Ovary (tissue), 3 donors: ENCODE results near the gene MMP14.

Experiments
- POLR2A ChIP-seq: fragments of 450-650 bp; IDR thresholded peaks from one replicate; pipeline ENCODE4 v1.6.1; 2017; ENCODE audit warnings: antibody characterized with exemption, mild to moderate bottlenecking, moderate library complexity
- TF ChIP-seq, protein P1 (sequence below), 3 donors: fragments of 450-650 bp in 2 of 3; fragments of 200-600 bp in 1 of 3; IDR thresholded peaks; one replicate each; pipeline versions ENCODE4 v1.5.1 to v1.8.0; 2016 to 2022; ENCODE audit warnings: antibody characterized with exemption in 3 of 3, mild to moderate bottlenecking in 1 of 3
- donor health status: DM: no; HTN: no; CAD: no.

DNA sequence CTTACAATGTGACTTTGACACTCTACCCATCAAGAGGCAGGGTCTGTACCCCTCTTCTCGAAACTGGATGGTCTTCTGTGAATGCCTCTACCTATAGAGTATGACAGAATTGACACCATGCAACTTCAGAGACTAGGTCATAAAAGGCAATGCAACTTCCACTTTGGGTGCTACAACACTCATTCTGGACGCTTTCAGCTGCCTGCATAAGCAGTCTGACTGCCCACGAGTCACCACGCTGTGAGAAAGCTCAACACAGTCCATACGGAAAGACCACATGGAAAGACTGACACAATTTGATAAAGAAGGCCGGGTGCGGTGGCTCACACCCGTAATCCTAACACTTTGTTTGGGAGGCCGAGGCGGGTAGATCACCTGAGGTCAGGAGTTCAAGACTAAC is 36.0 kb upstream of the MMP14 start:
- TF ChIP-seq, protein P1, sequence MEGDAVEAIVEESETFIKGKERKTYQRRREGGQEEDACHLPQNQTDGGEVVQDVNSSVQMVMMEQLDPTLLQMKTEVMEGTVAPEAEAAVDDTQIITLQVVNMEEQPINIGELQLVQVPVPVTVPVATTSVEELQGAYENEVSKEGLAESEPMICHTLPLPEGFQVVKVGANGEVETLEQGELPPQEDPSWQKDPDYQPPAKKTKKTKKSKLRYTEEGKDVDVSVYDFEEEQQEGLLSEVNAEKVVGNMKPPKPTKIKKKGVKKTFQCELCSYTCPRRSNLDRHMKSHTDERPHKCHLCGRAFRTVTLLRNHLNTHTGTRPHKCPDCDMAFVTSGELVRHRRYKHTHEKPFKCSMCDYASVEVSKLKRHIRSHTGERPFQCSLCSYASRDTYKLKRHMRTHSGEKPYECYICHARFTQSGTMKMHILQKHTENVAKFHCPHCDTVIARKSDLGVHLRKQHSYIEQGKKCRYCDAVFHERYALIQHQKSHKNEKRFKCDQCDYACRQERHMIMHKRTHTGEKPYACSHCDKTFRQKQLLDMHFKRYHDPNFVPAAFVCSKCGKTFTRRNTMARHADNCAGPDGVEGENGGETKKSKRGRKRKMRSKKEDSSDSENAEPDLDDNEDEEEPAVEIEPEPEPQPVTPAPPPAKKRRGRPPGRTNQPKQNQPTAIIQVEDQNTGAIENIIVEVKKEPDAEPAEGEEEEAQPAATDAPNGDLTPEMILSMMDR (IDR thresholded peaks at IDR 0.05): no peak
- TF ChIP-seq POLR2A: no peak
